ENCODE data around the gene SLC10A7. TPM values are rescaled to one million over a fixed set of nuclear protein-coding genes. Genes with fewer than 3 reads are reported as not detected.
A peak's percentile ranks its signal among the peaks of the same experiment; 100 is the strongest.

Gene SLC10A7
- total RNA-seq, 1 experiment from 2014 or later: 3.9 TPM

DNA sequence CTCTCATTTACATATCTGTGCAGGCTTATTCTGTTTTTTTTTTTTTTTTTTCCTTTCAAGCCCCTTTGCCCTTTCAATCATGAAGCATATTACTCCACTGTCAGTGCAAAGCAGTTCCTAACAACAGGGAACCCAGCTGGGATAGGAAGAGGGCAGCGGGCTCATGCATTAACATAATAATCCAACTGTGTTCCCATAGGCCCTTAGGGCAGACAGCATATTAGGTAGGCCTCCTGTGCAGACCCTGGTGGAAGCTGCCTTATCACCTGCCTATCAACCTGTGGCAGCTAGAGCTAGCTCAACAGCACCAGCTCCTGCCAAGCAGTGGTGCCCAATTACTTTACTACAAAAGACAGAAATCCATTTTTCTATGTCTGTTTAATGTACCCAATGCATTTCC, 49.3 kb downstream of the SLC10A7 start:
- H2BK5ac ChIP-seq (ENCODE audit: insufficient read length, low read length): no peak overlapping the region
- no peak overlapping the region for H3K9ac ChIP-seq (ENCODE audit: extremely low read depth, insufficient read length, low read length)
- H2AK5ac ChIP-seq (ENCODE audit: insufficient read length, low read length): no peak overlapping the region
- no peak overlapping the region for H3K4ac ChIP-seq (ENCODE audit: low read depth, low read length)
- H3K36me3 Mint-ChIP-seq (ENCODE audit: insufficient read depth in 1 of 3, low read depth in 3 of 3): no peaks in the 10 kb centered on the region
- H3K79me2 ChIP-seq (ENCODE audit: insufficient read depth, low read length): no peaks in the 10 kb centered on the region
- no peak overlapping the region for H3K27ac Mint-ChIP-seq
- no peaks in the 10 kb centered on the region for H4K20me1 ChIP-seq (ENCODE audit: control insufficient read depth, insufficient read depth, insufficient read length)
- no peaks in the 10 kb centered on the region for H3K27me3 ChIP-seq (ENCODE audit: insufficient read depth, low read length)
- H4K8ac ChIP-seq (replicated peaks; ENCODE audit: insufficient read length, low read depth, low read length): no peak overlapping the region
- no peaks in the 10 kb centered on the region for H3K4me1 ChIP-seq (ENCODE audit: insufficient read depth, low read length)
- H2BK20ac ChIP-seq (ENCODE audit: low read depth, low read length, poor library complexity, severe bottlenecking): no peak overlapping the region
- no CpG with 5 or more reads among the region's 1 CpG for WGBS (ENCODE audit: extremely low coverage, insufficient read length, low lambda C conversion rate)
- H3K23ac ChIP-seq (ENCODE audit: insufficient read length, low read depth, low read length): no peak overlapping the region
- H3K27me3 Mint-ChIP-seq (ENCODE audit: low read depth): no peaks in the 10 kb centered on the region
- H3K4me2 ChIP-seq (ENCODE audit: insufficient read depth, insufficient read length, low read length): no peak overlapping the region
- no peak overlapping the region for H4K5ac ChIP-seq (ENCODE audit: insufficient read length, low read depth, low read length)
- no peaks in the 10 kb centered on the region for H3K9me3 Mint-ChIP-seq
- no peak overlapping the region for H3T11ph ChIP-seq (ENCODE audit: low read length)
- no peaks in the 10 kb centered on the region for H3K23me2 ChIP-seq (ENCODE audit: insufficient read length, low read depth, low read length, poor library complexity, severe bottlenecking)
- no peaks in the 10 kb centered on the region for H3K9me3 ChIP-seq (ENCODE audit: control insufficient read depth, low read depth, low read length)
- H3K27ac ChIP-seq (ENCODE audit: insufficient read length, low read depth, low read length): no peak overlapping the region
- no peak overlapping the region for H3K56ac ChIP-seq (ENCODE audit: insufficient read length, low read depth, low read length)
- no peaks in the 10 kb centered on the region for H3K79me1 ChIP-seq (ENCODE audit: insufficient read depth, low read depth, low read length, poor library complexity, severe bottlenecking)
- no peak overlapping the region for H4K91ac ChIP-seq (ENCODE audit: insufficient read length, low read depth, low read length)
- H3K4me1 Mint-ChIP-seq: peaks cover 14 to 16% of the 10 kb centered on the region in 2 experiments
- H2AFZ ChIP-seq (ENCODE audit: low read length): no peak overlapping the region
- peak overlapping the region in 1 of 2 experiments; percentile 16; a peak in 1 of 5 replicates for H3K4me3 Mint-ChIP-seq
- TF ChIP-seq, protein P1, sequence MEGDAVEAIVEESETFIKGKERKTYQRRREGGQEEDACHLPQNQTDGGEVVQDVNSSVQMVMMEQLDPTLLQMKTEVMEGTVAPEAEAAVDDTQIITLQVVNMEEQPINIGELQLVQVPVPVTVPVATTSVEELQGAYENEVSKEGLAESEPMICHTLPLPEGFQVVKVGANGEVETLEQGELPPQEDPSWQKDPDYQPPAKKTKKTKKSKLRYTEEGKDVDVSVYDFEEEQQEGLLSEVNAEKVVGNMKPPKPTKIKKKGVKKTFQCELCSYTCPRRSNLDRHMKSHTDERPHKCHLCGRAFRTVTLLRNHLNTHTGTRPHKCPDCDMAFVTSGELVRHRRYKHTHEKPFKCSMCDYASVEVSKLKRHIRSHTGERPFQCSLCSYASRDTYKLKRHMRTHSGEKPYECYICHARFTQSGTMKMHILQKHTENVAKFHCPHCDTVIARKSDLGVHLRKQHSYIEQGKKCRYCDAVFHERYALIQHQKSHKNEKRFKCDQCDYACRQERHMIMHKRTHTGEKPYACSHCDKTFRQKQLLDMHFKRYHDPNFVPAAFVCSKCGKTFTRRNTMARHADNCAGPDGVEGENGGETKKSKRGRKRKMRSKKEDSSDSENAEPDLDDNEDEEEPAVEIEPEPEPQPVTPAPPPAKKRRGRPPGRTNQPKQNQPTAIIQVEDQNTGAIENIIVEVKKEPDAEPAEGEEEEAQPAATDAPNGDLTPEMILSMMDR (conservative IDR thresholded peaks at IDR 0.05): no peak
- H2BK12ac ChIP-seq (ENCODE audit: insufficient read length, low read depth, low read length): no peak overlapping the region
- no peak overlapping the region for H3K18ac ChIP-seq (ENCODE audit: insufficient read length, low read depth, low read length)
- no peak overlapping the region for H3K14ac ChIP-seq (ENCODE audit: insufficient read depth, low read length)
- no peak overlapping the region for H2BK15ac ChIP-seq (ENCODE audit: low read depth, low read length)
- DNase-seq: peak; percentile 75
- no peak overlapping the region for H2BK120ac ChIP-seq (ENCODE audit: low read depth, low read length, poor library complexity, severe bottlenecking)
